ENCODE data around the gene CRIP1.

CRIP1 gene

DNA sequence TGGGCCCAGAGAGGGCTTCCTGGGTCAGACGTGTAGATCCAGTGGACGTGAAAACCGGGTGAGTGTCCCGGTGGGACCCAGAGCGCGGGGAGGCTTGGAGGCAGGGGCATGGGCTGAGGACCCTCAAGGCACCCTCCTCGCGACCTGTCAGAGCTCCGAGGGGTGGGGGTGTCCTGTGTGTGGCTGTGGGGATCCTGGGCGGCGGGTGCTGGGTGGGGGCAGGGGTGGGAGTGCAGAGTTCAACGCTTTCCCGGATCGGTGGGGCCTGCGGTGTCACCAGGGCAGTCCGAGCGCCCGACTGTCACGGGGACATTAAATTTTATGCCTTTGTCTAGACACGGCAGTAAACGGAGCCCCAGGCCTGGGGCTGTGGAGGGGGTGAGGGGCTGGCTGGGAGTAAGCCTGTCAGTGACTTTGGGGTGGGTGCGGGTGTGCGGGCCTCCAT is 40.7 kb downstream of the CRIP1 start:
- no peaks in the 10 kb centered on the region for H3K9me3 ChIP-seq (ENCODE audit: control insufficient read depth, low read length)
- no peak overlapping the region for H3K27ac ChIP-seq (ENCODE audit: low read depth, low read length, severe bottlenecking)
- peaks cover 5% of the 10 kb centered on the region for H3K4me1 ChIP-seq (ENCODE audit: control insufficient read depth, insufficient read depth, low read length, poor library complexity, severe bottlenecking)
- WGBS, 2 experiments (ENCODE audit: insufficient coverage in 2 of 2), result 76 to 78% methylated on average over 12 to 13 of the region's 23 CpGs
- H3K4me3 ChIP-seq (ENCODE audit: extremely low read depth, insufficient read depth, low read length, poor library complexity, severe bottlenecking), result peak overlapping the region; percentile 50
- no peaks in the 10 kb centered on the region for H3K36me3 ChIP-seq (ENCODE audit: control insufficient read depth, insufficient read depth, low read length)

DNA sequence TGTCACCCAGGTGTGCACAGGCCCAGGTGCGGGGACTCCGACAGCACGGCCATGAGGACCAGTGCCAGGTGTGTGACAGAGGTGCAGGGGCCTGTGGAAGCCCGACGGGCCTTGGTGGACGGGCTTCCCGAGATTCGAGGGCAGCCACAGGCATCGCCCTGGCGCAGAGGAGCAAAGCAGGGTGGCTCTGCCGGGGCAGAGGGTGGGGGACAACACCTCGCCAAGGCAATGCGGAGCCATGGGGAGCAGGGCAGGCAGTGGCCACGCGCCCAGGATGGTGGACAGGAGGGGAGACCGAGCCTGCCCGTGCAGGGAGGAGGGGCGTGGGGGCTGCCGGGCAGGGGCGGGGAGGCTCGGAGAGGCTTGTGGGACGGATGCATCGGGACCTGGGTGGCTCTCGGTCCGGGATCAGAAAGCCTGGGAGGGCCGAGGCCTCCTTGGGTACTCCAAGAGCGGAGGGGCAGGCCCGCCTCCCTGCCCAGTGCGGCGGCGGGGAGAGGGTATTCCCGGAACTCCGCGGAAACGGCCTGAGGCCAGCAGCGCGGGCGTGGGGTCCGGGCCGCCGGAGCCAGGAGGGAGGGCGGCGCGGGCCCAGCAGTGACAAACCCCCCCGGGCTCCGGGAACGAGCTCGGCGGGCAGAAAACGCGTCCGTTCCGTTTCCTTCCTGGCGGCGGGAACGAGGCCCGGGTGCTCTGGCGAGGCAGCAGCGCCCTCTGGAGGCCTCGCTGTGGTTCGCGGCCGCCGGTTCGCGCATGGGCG is 41.3 kb downstream of the CRIP1 start:
- H3K4me1 ChIP-seq (ENCODE audit: control insufficient read depth, insufficient read depth, low read length, poor library complexity, severe bottlenecking), result peaks cover 5% of the 10 kb centered on the region
- no peak overlapping the region for H3K27ac ChIP-seq (ENCODE audit: low read depth, low read length, severe bottlenecking)
- H3K4me3 ChIP-seq (ENCODE audit: extremely low read depth, insufficient read depth, low read length, poor library complexity, severe bottlenecking), result peak overlapping the region; percentile 50
- 30 to 31% methylated on average over 50 to 55 of the region's 67 CpGs for WGBS, 2 experiments (ENCODE audit: insufficient coverage in 2 of 2)
- H3K9me3 ChIP-seq (ENCODE audit: control insufficient read depth, low read length), result no peaks in the 10 kb centered on the region
- no peaks in the 10 kb centered on the region for H3K36me3 ChIP-seq (ENCODE audit: control insufficient read depth, insufficient read depth, low read length)

DNA sequence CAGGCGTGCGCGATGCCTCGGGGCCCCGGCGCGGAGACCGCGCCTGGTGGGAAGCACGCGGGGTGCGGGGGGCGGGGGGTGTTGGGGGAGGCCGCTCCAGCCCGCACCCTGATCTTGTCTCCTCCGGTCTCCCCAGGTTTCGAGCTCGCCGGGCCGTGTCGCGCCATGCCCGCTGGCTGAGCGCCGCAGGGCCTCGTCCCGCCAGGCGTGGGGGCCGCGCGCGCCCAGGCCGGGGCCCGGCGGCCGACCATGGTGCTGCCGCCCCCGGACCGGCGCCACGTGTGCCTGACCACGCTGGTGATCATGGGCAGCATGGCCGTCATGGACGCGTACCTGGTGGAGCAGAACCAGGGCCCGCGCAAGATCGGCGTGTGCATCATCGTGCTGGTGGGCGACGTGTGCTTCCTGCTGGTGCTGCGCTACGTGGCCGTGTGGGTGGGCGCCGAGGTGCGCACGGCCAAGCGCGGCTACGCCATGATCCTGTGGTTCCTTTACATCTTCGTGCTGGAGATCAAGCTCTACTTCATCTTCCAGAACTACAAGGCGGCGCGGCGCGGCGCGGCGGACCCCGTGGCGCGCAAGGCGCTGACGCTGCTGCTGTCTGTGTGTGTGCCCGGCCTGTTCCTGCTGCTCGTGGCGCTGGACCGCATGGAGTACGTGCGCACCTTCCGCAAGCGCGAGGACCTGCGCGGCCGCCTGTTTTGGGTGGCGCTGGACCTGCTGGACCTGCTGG is 42.1 kb downstream of the CRIP1 start:
- WGBS, 2 experiments (ENCODE audit: insufficient coverage in 2 of 2), result 71 to 73% methylated on average over 73 to 74 of the region's 89 CpGs
- H3K4me1 ChIP-seq (ENCODE audit: control insufficient read depth, insufficient read depth, low read length, poor library complexity, severe bottlenecking), result peaks cover 5% of the 10 kb centered on the region
- peak overlapping the region; percentile 50 for H3K4me3 ChIP-seq (ENCODE audit: extremely low read depth, insufficient read depth, low read length, poor library complexity, severe bottlenecking)
- H3K27ac ChIP-seq (ENCODE audit: low read depth, low read length, severe bottlenecking), result no peak overlapping the region
- no peaks in the 10 kb centered on the region for H3K9me3 ChIP-seq (ENCODE audit: control insufficient read depth, low read length)
- H3K36me3 ChIP-seq (ENCODE audit: control insufficient read depth, insufficient read depth, low read length), result no peaks in the 10 kb centered on the region

GRCh38 chr14:105529319-105529568 is 42.6 kb downstream of the CRIP1 start:
- Histone ChIP-seq H3K9me3 (ENCODE audit: control insufficient read depth, low read length) (no peaks in the 10 kb centered on the region), H3K27ac (ENCODE audit: low read depth, low read length, severe bottlenecking) (no peak overlapping the region), H3K4me1 (ENCODE audit: control insufficient read depth, insufficient read depth, low read length, poor library complexity, severe bottlenecking) (peaks cover 5% of the 10 kb centered on the region), H3K36me3 (ENCODE audit: control insufficient read depth, insufficient read depth, low read length) (no peaks in the 10 kb centered on the region), H3K4me3 (ENCODE audit: extremely low read depth, insufficient read depth, low read length, poor library complexity, severe bottlenecking) (no peak overlapping the region)
- WGBS, 2 experiments (ENCODE audit: insufficient coverage in 2 of 2), result 96 to 97% methylated on average over 24 of the region's 24 CpGs

GRCh38 chr14:105529569-105530284 is 43.0 kb downstream of the CRIP1 start:
- WGBS, 2 experiments (ENCODE audit: insufficient coverage in 2 of 2), result 91 to 92% methylated on average over 40 to 60 of the region's 63 CpGs
- Histone ChIP-seq H3K9me3 (ENCODE audit: control insufficient read depth, low read length) (no peaks in the 10 kb centered on the region), H3K4me1 (ENCODE audit: control insufficient read depth, insufficient read depth, low read length, poor library complexity, severe bottlenecking) (peaks cover 5% of the 10 kb centered on the region), H3K4me3 (ENCODE audit: extremely low read depth, insufficient read depth, low read length, poor library complexity, severe bottlenecking) (no peak overlapping the region), H3K27ac (ENCODE audit: low read depth, low read length, severe bottlenecking) (no peak overlapping the region), H3K36me3 (ENCODE audit: control insufficient read depth, insufficient read depth, low read length) (no peaks in the 10 kb centered on the region)

DNA sequence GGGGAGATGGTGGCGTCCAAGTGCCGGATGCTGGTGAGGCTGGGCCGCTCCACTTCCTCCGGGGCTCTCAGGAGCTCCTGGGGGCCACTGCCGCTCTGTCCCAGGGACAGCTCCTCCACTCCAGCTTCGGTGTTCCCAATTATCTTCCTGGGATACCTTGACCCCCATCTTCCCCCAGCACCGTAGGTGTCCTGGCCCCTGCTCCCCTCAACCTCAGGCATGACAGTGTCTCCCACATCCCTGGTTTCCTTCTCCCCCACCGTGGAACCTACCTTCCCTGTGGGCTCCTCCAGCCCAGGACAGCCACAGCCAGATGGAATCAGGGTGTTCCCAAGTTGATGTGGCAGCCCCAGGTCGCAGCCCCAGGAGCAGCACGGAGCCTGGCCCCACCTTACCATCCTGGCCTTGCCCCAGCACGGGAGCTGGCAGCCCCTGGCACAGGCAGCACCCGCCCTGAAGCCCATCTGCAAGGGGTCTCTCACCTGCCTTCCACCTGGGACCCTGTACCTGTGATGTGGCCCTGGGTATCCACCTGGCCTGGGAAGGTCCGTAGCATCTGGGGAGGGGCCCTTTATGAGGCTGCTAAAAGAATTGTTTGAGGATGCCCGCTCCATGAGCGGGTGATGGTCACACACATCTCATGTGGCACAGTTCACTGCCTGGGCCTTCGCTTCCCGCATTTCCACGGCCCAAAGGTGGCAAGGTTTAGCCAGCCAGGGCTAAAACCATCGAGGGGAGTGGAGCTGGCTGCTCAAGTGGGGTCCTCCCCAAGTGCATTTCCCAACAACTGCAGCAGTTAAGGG is 43.8 kb downstream of the CRIP1 start:
- H3K9me3 ChIP-seq (ENCODE audit: control insufficient read depth, low read length), result no peaks in the 10 kb centered on the region
- WGBS, 2 experiments (ENCODE audit: insufficient coverage in 2 of 2), result 78 to 84% methylated on average over 15 to 18 of the region's 19 CpGs

GRCh38 chr14:105531088-105531893 is 44.6 kb downstream of the CRIP1 start:
- Histone ChIP-seq H3K9me3 (ENCODE audit: control insufficient read depth, low read length) (no peaks in the 10 kb centered on the region), H3K27ac (ENCODE audit: low read depth, low read length, severe bottlenecking) (no peak overlapping the region), H3K36me3 (ENCODE audit: control insufficient read depth, insufficient read depth, low read length) (no peaks in the 10 kb centered on the region), H3K4me3 (ENCODE audit: extremely low read depth, insufficient read depth, low read length, poor library complexity, severe bottlenecking) (no peak overlapping the region), H3K4me1 (ENCODE audit: control insufficient read depth, insufficient read depth, low read length, poor library complexity, severe bottlenecking) (no peaks in the 10 kb centered on the region)
- WGBS, 2 experiments (ENCODE audit: insufficient coverage in 2 of 2), result 81 to 85% methylated on average over 25 to 26 of the region's 30 CpGs

More for the DNA sequence above, 43.8 kb downstream of the CRIP1 start:
- H3K4me3 ChIP-seq (ENCODE audit: extremely low read depth, insufficient read depth, low read length, poor library complexity, severe bottlenecking), result no peak overlapping the region
- H3K27ac ChIP-seq (ENCODE audit: low read depth, low read length, severe bottlenecking), result no peak overlapping the region
- no peaks in the 10 kb centered on the region for H3K36me3 ChIP-seq (ENCODE audit: control insufficient read depth, insufficient read depth, low read length)
- H3K4me1 ChIP-seq (ENCODE audit: control insufficient read depth, insufficient read depth, low read length, poor library complexity, severe bottlenecking), result peaks cover 5% of the 10 kb centered on the region

DNA sequence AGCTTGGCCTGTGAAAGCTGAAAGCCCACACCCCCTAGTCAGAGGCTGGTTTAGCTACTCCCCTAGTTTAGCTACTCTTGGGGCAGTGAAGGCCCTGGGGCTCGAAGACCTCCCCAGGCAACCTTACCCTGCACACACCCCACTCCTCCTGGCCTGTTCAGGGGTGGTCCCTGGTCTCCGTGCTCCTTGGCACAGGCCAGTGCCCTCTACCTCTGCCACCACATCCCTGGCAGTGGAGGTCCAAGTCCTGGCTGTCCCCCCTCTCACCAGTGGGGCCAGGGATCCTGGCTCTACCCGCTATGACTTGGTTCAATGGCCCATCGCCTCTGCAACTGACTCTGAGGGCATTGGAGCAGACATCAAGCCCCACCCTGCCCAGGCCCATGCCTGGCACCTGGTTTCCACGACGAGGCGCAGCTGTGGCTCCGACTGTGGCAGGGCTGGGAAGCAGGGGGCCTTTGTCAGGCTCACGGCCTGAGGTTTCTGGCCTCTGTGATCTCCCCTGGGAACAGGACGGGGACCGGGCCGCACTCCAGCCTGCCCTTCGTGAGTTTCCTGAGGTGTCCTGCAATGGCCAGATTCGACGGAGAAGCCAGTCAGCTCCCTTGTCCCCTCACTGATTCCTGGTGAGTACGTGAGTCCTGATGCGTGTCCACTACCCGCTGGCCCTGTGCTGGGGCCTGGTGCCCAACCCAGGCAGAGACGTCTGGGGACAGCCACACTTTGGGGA is 45.4 kb downstream of the CRIP1 start:
- H3K9me3 ChIP-seq (ENCODE audit: control insufficient read depth, low read length), result no peaks in the 10 kb centered on the region
- no peaks in the 10 kb centered on the region for H3K36me3 ChIP-seq (ENCODE audit: control insufficient read depth, insufficient read depth, low read length)
- 81 to 83% methylated on average over 18 to 19 of the region's 19 CpGs for WGBS, 2 experiments (ENCODE audit: insufficient coverage in 2 of 2)
- no peak overlapping the region for H3K4me3 ChIP-seq (ENCODE audit: extremely low read depth, insufficient read depth, low read length, poor library complexity, severe bottlenecking)
- H3K4me1 ChIP-seq (ENCODE audit: control insufficient read depth, insufficient read depth, low read length, poor library complexity, severe bottlenecking), result no peaks in the 10 kb centered on the region
- no peak overlapping the region for H3K27ac ChIP-seq (ENCODE audit: low read depth, low read length, severe bottlenecking)

GRCh38 chr14:105532735-105533141 is 46.1 kb downstream of the CRIP1 start:
- Histone ChIP-seq H3K36me3 (ENCODE audit: control insufficient read depth, insufficient read depth, low read length) (no peaks in the 10 kb centered on the region), H3K4me1 (ENCODE audit: control insufficient read depth, insufficient read depth, low read length, poor library complexity, severe bottlenecking) (no peaks in the 10 kb centered on the region), H3K4me3 (ENCODE audit: extremely low read depth, insufficient read depth, low read length, poor library complexity, severe bottlenecking) (no peak overlapping the region), H3K9me3 (ENCODE audit: control insufficient read depth, low read length) (no peaks in the 10 kb centered on the region), H3K27ac (ENCODE audit: low read depth, low read length, severe bottlenecking) (no peak overlapping the region)
- 44 to 55% methylated on average over 6 to 8 of the region's 10 CpGs for WGBS, 2 experiments (ENCODE audit: insufficient coverage in 2 of 2)

All from mesodermal cell (in vitro differentiated cells).